ENCODE results near the gene RNF224.

The RNF224 gene

GRCh38 chr9:137194909-137195308 is 32.4 kb upstream of the RNF224 start:
- Histone ChIP-seq H3K4me1 (peaks cover 4% of the 10 kb centered on the region), H3K4me3 (ENCODE audit: low read depth, low read length) (no peak overlapping the region), H3K36me3 (ENCODE audit: control insufficient read depth, insufficient read depth, low read length) (no peaks in the 10 kb centered on the region), H3K4me2 (ENCODE audit: low read length) (no peak overlapping the region), H3K27me3 (ENCODE audit: control insufficient read depth, insufficient read depth, low read length) (no peaks in the 10 kb centered on the region), H2AFZ (no peak overlapping the region), H3K27ac (no peak overlapping the region), H3K9me3 (ENCODE audit: control insufficient read depth, low read length) (no peaks in the 10 kb centered on the region), H3K79me2 (peaks cover 9% of the 10 kb centered on the region), H3K9ac (no peak overlapping the region)
- no peak for TF ChIP-seq CTCF (IDR thresholded peaks at IDR 0.05)

GRCh38 chr9:137195525-137196220 is 31.6 kb upstream of the RNF224 start:
- H3K36me3 ChIP-seq (ENCODE audit: control insufficient read depth, insufficient read depth, low read length): no peaks in the 10 kb centered on the region
- TF ChIP-seq CTCF (IDR thresholded peaks at IDR 0.05): no peak
- H2AFZ ChIP-seq: no peak overlapping the region
- H3K9me3 ChIP-seq (ENCODE audit: control insufficient read depth, low read length): no peaks in the 10 kb centered on the region
- H3K9ac ChIP-seq: no peak overlapping the region
- H3K79me2 ChIP-seq: peaks cover 9% of the 10 kb centered on the region
- no peaks in the 10 kb centered on the region for H3K27me3 ChIP-seq (ENCODE audit: control insufficient read depth, insufficient read depth, low read length)
- H3K4me1 ChIP-seq: peaks cover 4% of the 10 kb centered on the region
- H3K4me2 ChIP-seq (ENCODE audit: low read length): no peak overlapping the region
- H3K27ac ChIP-seq: no peak overlapping the region
- no peak overlapping the region for H3K4me3 ChIP-seq (ENCODE audit: low read depth, low read length)

- TF ChIP-seq CTCF (IDR thresholded peaks at IDR 0.05): no peak
- Histone ChIP-seq H3K79me2 (peaks cover 12% of the 10 kb centered on the region), H3K27ac (no peak overlapping the region), H3K27me3 (ENCODE audit: control insufficient read depth, insufficient read depth, low read length) (no peaks in the 10 kb centered on the region), H3K9me3 (ENCODE audit: control insufficient read depth, low read length) (no peaks in the 10 kb centered on the region), H2AFZ (no peak overlapping the region), H3K9ac (no peak overlapping the region), H3K4me2 (ENCODE audit: low read length) (no peak overlapping the region), H3K36me3 (ENCODE audit: control insufficient read depth, insufficient read depth, low read length) (no peaks in the 10 kb centered on the region), H3K4me3 (ENCODE audit: low read depth, low read length) (no peak overlapping the region), H3K4me1 (peaks cover 4% of the 10 kb centered on the region)
Measured at GRCh38 chr9:137198051-137198901, 29.0 kb upstream of the RNF224 start.

GRCh38 chr9:137198902-137199283 is 28.4 kb upstream of the RNF224 start:
- no peak overlapping the region for H3K27ac ChIP-seq
- no peak for TF ChIP-seq CTCF (IDR thresholded peaks at IDR 0.05)

More at GRCh38 chr9:137198902-137199283, 28.4 kb upstream of the RNF224 start:
- no peaks in the 10 kb centered on the region for H3K27me3 ChIP-seq (ENCODE audit: control insufficient read depth, insufficient read depth, low read length)
- H3K4me3 ChIP-seq (ENCODE audit: low read depth, low read length): no peak overlapping the region
- no peaks in the 10 kb centered on the region for H3K9me3 ChIP-seq (ENCODE audit: control insufficient read depth, low read length)
- H3K4me2 ChIP-seq (ENCODE audit: low read length): no peak overlapping the region
- H3K36me3 ChIP-seq (ENCODE audit: control insufficient read depth, insufficient read depth, low read length): no peaks in the 10 kb centered on the region
- H3K79me2 ChIP-seq: peaks cover 13% of the 10 kb centered on the region
- H3K4me1 ChIP-seq: peaks cover 4% of the 10 kb centered on the region
- no peak overlapping the region for H2AFZ ChIP-seq
- H3K9ac ChIP-seq: no peak overlapping the region
